Measurements from ENCODE around the gene MAPK8.

MAPK8 gene

DNA sequence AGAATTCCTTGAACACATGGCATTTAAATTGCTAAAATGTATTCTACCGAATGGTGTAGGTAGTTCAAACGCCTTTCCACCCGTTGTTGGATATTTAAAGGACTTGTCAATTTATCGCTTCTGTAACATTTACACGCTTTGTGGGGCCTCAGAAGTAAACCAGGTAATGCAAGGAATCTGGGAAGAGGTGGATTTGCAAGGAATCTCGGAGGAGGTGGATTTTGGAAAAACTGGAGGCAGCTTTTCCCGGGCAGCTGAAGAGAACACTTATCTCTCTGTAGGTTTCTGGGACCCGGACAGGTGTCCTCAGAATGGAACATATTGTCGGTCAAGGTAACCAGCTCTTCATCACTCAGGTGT is 592 bp upstream of the MAPK8 start:
- Histone ChIP-seq H3K9ac (ENCODE audit: insufficient read length, low read depth) (peak overlapping the region; percentile 32), H3K4me1 (ENCODE audit: insufficient read depth, insufficient read length) (peaks cover 2% of the 10 kb centered on the region), H3K36me3 (ENCODE audit: insufficient read depth, insufficient read length, low read length) (peaks cover 3% of the 10 kb centered on the region), H3K27me3 (ENCODE audit: insufficient read depth, insufficient read length) (peaks cover 19% of the 10 kb centered on the region), H3K9me3 (ENCODE audit: insufficient read depth, low read length) (no peaks in the 10 kb centered on the region), H3K4me3 (ENCODE audit: insufficient read length, low read depth) (peak overlapping the region; percentile 24)
- no peak for TF ChIP-seq ZNF274 (IDR thresholded peaks at IDR 0.05; ENCODE audit: low read depth, low read length)
- no peak for TF ChIP-seq SUZ12 (IDR thresholded peaks at IDR 0.05; ENCODE audit: extremely low read depth, insufficient read depth, insufficient read length)
- TF ChIP-seq YY1 (IDR thresholded peaks at IDR 0.05; ENCODE audit: insufficient read depth, insufficient read length) = no peak
- DNase-seq (ENCODE audit: low read depth, low spot score) = no peak

DNA sequence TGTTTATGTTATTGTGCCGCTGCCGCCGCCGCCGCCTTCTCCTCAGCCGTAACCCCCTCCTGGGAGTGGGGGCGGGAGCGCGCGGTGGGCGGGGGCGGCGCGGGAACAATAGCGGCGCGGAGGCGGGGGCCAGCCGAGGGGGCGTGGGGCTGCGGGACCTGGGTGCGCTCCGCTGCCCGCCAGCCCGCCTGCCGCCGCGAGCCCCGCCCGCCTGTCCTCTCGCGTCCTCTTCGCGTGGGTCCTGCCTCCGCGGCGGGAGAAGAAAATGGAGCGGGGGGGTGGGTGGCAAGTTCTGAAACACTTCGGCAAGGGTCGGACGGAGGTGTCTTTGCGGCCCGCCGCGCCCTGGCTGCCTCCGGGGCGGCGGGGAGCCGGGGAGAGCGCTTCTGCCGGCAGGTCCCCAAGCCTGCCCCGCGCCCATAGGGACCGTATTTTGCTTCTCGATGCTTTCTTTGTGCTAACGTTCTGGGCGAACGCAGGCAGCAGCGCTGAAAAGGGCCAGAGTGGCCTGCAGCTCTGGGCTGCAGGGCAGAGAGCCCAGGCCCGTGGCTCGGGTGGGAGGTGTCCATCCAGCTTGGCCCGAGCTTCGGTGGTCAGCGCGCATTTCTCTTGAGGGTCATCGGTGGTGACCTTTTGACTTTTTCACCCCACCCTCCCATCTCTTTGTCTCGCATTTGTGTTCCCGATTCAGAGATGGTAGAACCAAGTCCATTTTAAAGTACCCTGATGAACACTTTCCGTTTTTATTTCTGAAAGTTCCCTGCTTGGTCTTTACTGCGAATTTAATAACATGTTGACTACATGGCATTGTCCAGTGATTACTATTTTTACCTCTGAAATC is 613 bp downstream of the MAPK8 start:
- Histone ChIP-seq H3K4me1 (ENCODE audit: insufficient read depth, insufficient read length) (peaks cover 2% of the 10 kb centered on the region), H3K4me3 (ENCODE audit: insufficient read length, low read depth) (peak overlapping the region; percentile 71), H3K9ac (ENCODE audit: insufficient read length, low read depth) (peak overlapping the region; percentile 86), H3K9me3 (ENCODE audit: insufficient read depth, low read length) (no peaks in the 10 kb centered on the region), H3K27me3 (ENCODE audit: insufficient read depth, insufficient read length) (peaks cover 19% of the 10 kb centered on the region), H3K36me3 (ENCODE audit: insufficient read depth, insufficient read length, low read length) (peaks cover 3% of the 10 kb centered on the region)
- DNase-seq (ENCODE audit: low read depth, low spot score) = no peak
- TF ChIP-seq SUZ12 (IDR thresholded peaks at IDR 0.05; ENCODE audit: extremely low read depth, insufficient read depth, insufficient read length) = no peak
- TF ChIP-seq ZNF274 (IDR thresholded peaks at IDR 0.05; ENCODE audit: low read depth, low read length) = no peak
- no peak for TF ChIP-seq YY1 (IDR thresholded peaks at IDR 0.05; ENCODE audit: insufficient read depth, insufficient read length)

GRCh38 chr10:48307711-48308018 is 1.2 kb downstream of the MAPK8 start:
- no peak for DNase-seq (ENCODE audit: low read depth, low spot score)
- Histone ChIP-seq H3K27me3 (ENCODE audit: insufficient read depth, insufficient read length) (peaks cover 19% of the 10 kb centered on the region), H3K9ac (ENCODE audit: insufficient read length, low read depth) (peak overlapping the region; percentile 86), H3K4me1 (ENCODE audit: insufficient read depth, insufficient read length) (peaks cover 2% of the 10 kb centered on the region), H3K9me3 (ENCODE audit: insufficient read depth, low read length) (no peaks in the 10 kb centered on the region), H3K4me3 (ENCODE audit: insufficient read length, low read depth) (peak overlapping the region; percentile 71), H3K36me3 (ENCODE audit: insufficient read depth, insufficient read length, low read length) (peaks cover 3% of the 10 kb centered on the region)
- TF ChIP-seq ZNF274 (IDR thresholded peaks at IDR 0.05; ENCODE audit: low read depth, low read length) = no peak

- no peaks in the 10 kb centered on the region for H3K9me3 ChIP-seq (ENCODE audit: insufficient read depth, low read length)
- peaks cover 2% of the 10 kb centered on the region for H3K4me1 ChIP-seq (ENCODE audit: insufficient read depth, insufficient read length)
- no peak for DNase-seq (ENCODE audit: low read depth, low spot score)
- H3K4me3 ChIP-seq (ENCODE audit: insufficient read length, low read depth) = no peak overlapping the region
- no peak overlapping the region for H3K9ac ChIP-seq (ENCODE audit: insufficient read length, low read depth)
- peaks cover 13% of the 10 kb centered on the region for H3K27me3 ChIP-seq (ENCODE audit: insufficient read depth, insufficient read length)
- H3K36me3 ChIP-seq (ENCODE audit: insufficient read depth, insufficient read length, low read length) = peaks cover 3% of the 10 kb centered on the region
- TF ChIP-seq ZNF274 (IDR thresholded peaks at IDR 0.05; ENCODE audit: low read depth, low read length) (no peak), SUZ12 (IDR thresholded peaks at IDR 0.05; ENCODE audit: extremely low read depth, insufficient read depth, insufficient read length) (no peak), YY1 (IDR thresholded peaks at IDR 0.05; ENCODE audit: insufficient read depth, insufficient read length) (no peak)
Measured at GRCh38 chr10:48309711-48310226, 3.3 kb downstream of the MAPK8 start.

GRCh38 chr10:48314107-48314506 is 7.6 kb downstream of the MAPK8 start:
- TF ChIP-seq SUZ12 (IDR thresholded peaks at IDR 0.05; ENCODE audit: extremely low read depth, insufficient read depth, insufficient read length) (no peak), YY1 (IDR thresholded peaks at IDR 0.05; ENCODE audit: insufficient read depth, insufficient read length) (no peak), ZNF274 (IDR thresholded peaks at IDR 0.05; ENCODE audit: low read depth, low read length) (no peak)
- no peaks in the 10 kb centered on the region for H3K27me3 ChIP-seq (ENCODE audit: insufficient read depth, insufficient read length)
- no peaks in the 10 kb centered on the region for H3K4me1 ChIP-seq (ENCODE audit: insufficient read depth, insufficient read length)
- no peaks in the 10 kb centered on the region for H3K9me3 ChIP-seq (ENCODE audit: insufficient read depth, low read length)
- no peak overlapping the region for H3K9ac ChIP-seq (ENCODE audit: insufficient read length, low read depth)
- DNase-seq (ENCODE audit: low read depth, low spot score) = no peak
- H3K36me3 ChIP-seq (ENCODE audit: insufficient read depth, insufficient read length, low read length) = peaks cover under 1% of the 10 kb centered on the region
- H3K4me3 ChIP-seq (ENCODE audit: insufficient read length, low read depth) = no peak overlapping the region

GRCh38 chr10:48316236-48316635 is 9.8 kb downstream of the MAPK8 start:
- Histone ChIP-seq H3K27me3 (ENCODE audit: insufficient read depth, insufficient read length) (no peaks in the 10 kb centered on the region), H3K4me3 (ENCODE audit: insufficient read length, low read depth) (no peak overlapping the region), H3K36me3 (ENCODE audit: insufficient read depth, insufficient read length, low read length) (no peaks in the 10 kb centered on the region), H3K4me1 (ENCODE audit: insufficient read depth, insufficient read length) (no peaks in the 10 kb centered on the region), H3K9me3 (ENCODE audit: insufficient read depth, low read length) (no peaks in the 10 kb centered on the region), H3K9ac (ENCODE audit: insufficient read length, low read depth) (no peak overlapping the region)
- no peak for TF ChIP-seq YY1 (IDR thresholded peaks at IDR 0.05; ENCODE audit: insufficient read depth, insufficient read length)
- TF ChIP-seq SUZ12 (IDR thresholded peaks at IDR 0.05; ENCODE audit: extremely low read depth, insufficient read depth, insufficient read length) = no peak
- TF ChIP-seq ZNF274 (IDR thresholded peaks at IDR 0.05; ENCODE audit: low read depth, low read length) = no peak
- no peak for DNase-seq (ENCODE audit: low read depth, low spot score)

DNA sequence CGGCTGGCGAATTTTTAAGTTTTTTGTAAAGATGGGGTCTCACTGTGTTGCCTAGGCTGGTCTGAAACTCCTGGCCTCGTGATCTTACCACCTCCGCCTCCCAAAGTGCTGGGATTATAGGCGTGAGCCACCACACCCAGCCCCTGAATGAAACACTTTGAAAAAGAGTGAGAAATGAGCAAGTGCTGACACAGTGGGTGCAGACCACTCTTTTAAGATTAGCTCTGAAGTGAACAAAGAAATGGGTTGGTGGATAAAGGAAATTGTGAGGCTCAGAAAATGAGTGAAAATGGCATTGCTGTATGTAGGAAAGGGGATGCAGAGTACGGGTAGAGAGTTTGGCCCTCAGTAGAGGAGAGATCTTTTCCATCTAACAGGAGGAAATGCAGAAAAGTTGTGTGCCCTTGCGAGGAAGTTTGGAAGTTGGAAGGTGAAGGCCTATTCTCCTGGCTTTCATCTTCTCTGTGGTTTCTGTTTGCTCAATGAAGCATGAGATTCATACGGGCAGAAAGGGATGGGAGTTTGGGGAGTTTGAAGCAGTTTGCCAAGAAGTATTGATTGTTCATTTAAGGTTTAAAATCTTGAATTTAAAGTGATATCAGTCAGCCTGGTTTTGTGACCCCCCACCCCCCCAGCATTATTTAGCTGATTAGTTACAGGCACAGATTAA is 11.0 kb downstream of the MAPK8 start:
- Histone ChIP-seq H3K9me3 (ENCODE audit: insufficient read depth, low read length) (no peaks in the 10 kb centered on the region), H3K27me3 (ENCODE audit: insufficient read depth, insufficient read length) (no peaks in the 10 kb centered on the region), H3K4me3 (ENCODE audit: insufficient read length, low read depth) (no peak overlapping the region), H3K4me1 (ENCODE audit: insufficient read depth, insufficient read length) (no peaks in the 10 kb centered on the region), H3K36me3 (ENCODE audit: insufficient read depth, insufficient read length, low read length) (no peaks in the 10 kb centered on the region), H3K9ac (ENCODE audit: insufficient read length, low read depth) (no peak overlapping the region)
- no peak for DNase-seq (ENCODE audit: low read depth, low spot score)
- no peak for TF ChIP-seq ZNF274 (IDR thresholded peaks at IDR 0.05; ENCODE audit: low read depth, low read length)
- no peak for TF ChIP-seq YY1 (IDR thresholded peaks at IDR 0.05; ENCODE audit: insufficient read depth, insufficient read length)
- no peak for TF ChIP-seq SUZ12 (IDR thresholded peaks at IDR 0.05; ENCODE audit: extremely low read depth, insufficient read depth, insufficient read length)
